NB4 (cell line): ENCODE data around the gene STK39.

Experiments used
- CTCF ChIP-seq: IDR thresholded peaks from one replicate; pipeline ENCODE4 v1.5.1; 2012; ENCODE audit warnings: low read depth, low read length
- MAX ChIP-seq: IDR thresholded peaks from 2 replicates; pipeline ENCODE4 v1.6.1; 2011; ENCODE audit warnings: low read depth, low read length
- MYC ChIP-seq: IDR thresholded peaks from 2 replicates; pipeline ENCODE4 v1.6.1; 2011; ENCODE audit warnings: low read depth, low read length
- POLR2A ChIP-seq: IDR thresholded peaks from 2 replicates; pipeline ENCODE4 v1.6.1; 2011; ENCODE audit warnings: mild to moderate bottlenecking; ENCODE audit not compliant: insufficient read length; ENCODE audit errors: extremely low read depth

- TF ChIP-seq CTCF (no peak), POLR2A (no peak), MAX (no peak), MYC (no peak)
These were observed 31.6 kb downstream of the STK39 start for GRCh38 chr2:168215813-168216212.
